ENCODE data around the gene BEND5. TPM values are rescaled to one million over a fixed set of nuclear protein-coding genes. Genes with fewer than 3 reads are reported as not detected.

The BEND5 gene
- total RNA-seq, 1 donor from 2014 or later = 1.7 TPM

DNA sequence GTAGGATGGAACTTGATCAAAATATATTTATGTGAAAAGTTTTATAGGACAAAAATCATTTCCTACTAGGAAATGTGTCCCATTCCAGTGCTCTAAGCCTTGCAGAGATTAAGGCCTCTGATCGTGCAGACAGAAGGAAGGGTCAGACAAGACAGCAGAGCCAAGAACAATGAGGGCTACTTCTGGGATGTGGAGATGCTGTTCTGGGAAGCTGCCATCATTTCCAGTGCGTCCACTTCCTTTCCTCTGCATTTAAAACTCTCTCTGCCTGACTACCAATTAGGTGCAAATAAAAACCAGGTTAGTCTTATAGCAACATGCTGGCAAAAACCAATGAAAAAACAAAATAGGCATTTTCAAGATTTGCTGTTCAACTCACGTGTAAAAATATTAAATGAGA lies 36.1 kb downstream of the BEND5 start:
- no peak for DNase-seq (ENCODE audit: extremely low spot score, unreplicated experiment)
- no peaks in the 10 kb centered on the region for H3K36me3 Mint-ChIP-seq (ENCODE audit: unreplicated experiment)
- H3K27ac Mint-ChIP-seq (ENCODE audit: unreplicated experiment) = no peak overlapping the region
- H3K4me1 Mint-ChIP-seq (ENCODE audit: unreplicated experiment) = no peaks in the 10 kb centered on the region
- H3K4me3 Mint-ChIP-seq (ENCODE audit: unreplicated experiment) = no peak overlapping the region
- TF ChIP-seq, protein P1, sequence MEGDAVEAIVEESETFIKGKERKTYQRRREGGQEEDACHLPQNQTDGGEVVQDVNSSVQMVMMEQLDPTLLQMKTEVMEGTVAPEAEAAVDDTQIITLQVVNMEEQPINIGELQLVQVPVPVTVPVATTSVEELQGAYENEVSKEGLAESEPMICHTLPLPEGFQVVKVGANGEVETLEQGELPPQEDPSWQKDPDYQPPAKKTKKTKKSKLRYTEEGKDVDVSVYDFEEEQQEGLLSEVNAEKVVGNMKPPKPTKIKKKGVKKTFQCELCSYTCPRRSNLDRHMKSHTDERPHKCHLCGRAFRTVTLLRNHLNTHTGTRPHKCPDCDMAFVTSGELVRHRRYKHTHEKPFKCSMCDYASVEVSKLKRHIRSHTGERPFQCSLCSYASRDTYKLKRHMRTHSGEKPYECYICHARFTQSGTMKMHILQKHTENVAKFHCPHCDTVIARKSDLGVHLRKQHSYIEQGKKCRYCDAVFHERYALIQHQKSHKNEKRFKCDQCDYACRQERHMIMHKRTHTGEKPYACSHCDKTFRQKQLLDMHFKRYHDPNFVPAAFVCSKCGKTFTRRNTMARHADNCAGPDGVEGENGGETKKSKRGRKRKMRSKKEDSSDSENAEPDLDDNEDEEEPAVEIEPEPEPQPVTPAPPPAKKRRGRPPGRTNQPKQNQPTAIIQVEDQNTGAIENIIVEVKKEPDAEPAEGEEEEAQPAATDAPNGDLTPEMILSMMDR (IDR thresholded peaks at IDR 0.05) = no peak
- H3K9me3 Mint-ChIP-seq (ENCODE audit: unreplicated experiment) = peaks cover 5% of the 10 kb centered on the region
- no peaks in the 10 kb centered on the region for H3K27me3 Mint-ChIP-seq (ENCODE audit: unreplicated experiment)

DNA sequence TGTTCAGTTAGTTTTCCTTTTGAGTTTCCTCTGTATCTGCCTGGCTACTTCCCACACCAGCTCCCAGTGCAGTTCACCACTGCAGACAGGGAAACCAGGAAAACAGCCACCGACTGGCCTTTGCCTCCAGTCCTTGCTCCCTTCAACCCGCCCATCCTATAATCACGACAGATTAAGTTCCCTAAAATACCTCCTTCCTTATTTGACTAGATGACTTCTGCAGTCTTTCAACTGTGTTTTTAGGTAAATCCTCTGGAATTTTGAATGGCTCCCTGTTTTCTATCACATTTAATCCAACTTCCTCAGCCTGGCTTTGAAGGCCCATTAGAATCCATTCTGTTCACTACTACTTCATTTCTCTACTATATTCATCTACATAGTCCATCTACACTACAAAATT lies 37.6 kb downstream of the BEND5 start:
- TF ChIP-seq, protein P1 (IDR thresholded peaks at IDR 0.05) = no peak
- DNase-seq (ENCODE audit: extremely low spot score, unreplicated experiment) = no peak
- H3K4me3 Mint-ChIP-seq (ENCODE audit: unreplicated experiment) = no peak overlapping the region
- H3K27me3 Mint-ChIP-seq (ENCODE audit: unreplicated experiment) = no peaks in the 10 kb centered on the region
- H3K4me1 Mint-ChIP-seq (ENCODE audit: unreplicated experiment) = no peaks in the 10 kb centered on the region
- H3K27ac Mint-ChIP-seq (ENCODE audit: unreplicated experiment) = no peak overlapping the region
- no peaks in the 10 kb centered on the region for H3K9me3 Mint-ChIP-seq (ENCODE audit: unreplicated experiment)
- no peaks in the 10 kb centered on the region for H3K36me3 Mint-ChIP-seq (ENCODE audit: unreplicated experiment)

DNA sequence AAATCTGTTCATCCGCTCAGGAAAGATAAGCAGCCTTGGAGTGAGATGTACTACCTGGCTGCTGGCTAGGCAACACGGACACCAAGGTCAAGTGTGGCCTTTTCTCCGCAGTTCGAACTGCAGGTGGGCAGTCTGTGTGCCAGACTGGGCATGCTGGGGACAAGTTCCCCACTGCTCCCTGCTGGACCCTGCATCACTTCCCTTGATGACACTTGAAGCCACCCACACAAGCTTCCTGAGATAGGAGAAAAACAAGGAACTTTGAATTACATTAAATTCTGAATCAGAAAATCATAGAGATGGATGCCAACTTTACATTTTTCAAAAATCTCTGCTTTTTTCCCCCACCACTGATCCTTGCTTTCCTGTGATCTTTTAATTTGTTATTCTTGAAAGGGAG lies 38.3 kb downstream of the BEND5 start:
- TF ChIP-seq, protein P1 (IDR thresholded peaks at IDR 0.05) = no peak
- Mint-ChIP-seq H3K4me1 (ENCODE audit: unreplicated experiment) (no peaks in the 10 kb centered on the region), H3K4me3 (ENCODE audit: unreplicated experiment) (no peak overlapping the region), H3K9me3 (ENCODE audit: unreplicated experiment) (no peaks in the 10 kb centered on the region), H3K27ac (ENCODE audit: unreplicated experiment) (no peak overlapping the region), H3K27me3 (ENCODE audit: unreplicated experiment) (no peaks in the 10 kb centered on the region), H3K36me3 (ENCODE audit: unreplicated experiment) (no peaks in the 10 kb centered on the region)
- DNase-seq (ENCODE audit: extremely low spot score, unreplicated experiment) = no peak

DNA sequence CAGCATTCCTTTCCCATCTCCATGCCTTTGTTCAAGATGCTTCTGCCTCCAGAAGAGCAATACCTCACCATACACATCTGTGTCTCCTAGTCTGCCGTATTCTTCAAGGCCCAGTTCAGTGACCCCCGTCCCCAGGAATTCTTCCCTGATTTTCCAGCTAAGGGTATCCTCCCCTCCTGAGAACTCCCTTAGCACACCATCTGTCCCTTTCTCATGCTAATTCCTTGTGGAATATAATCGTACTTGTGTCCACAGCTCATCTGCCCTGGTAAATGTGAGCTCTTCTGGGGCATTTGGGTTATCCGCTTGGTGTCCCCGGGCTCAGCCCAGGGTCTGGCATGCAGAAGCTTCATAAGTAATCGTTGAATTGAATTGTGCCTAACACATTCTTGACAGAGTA lies 40.9 kb downstream of the BEND5 start:
- no peaks in the 10 kb centered on the region for H3K9me3 Mint-ChIP-seq (ENCODE audit: unreplicated experiment)
- H3K27ac Mint-ChIP-seq (ENCODE audit: unreplicated experiment) = no peak overlapping the region
- no peak for DNase-seq (ENCODE audit: extremely low spot score, unreplicated experiment)
- TF ChIP-seq, protein P1 (IDR thresholded peaks at IDR 0.05) = no peak
- no peak overlapping the region for H3K4me3 Mint-ChIP-seq (ENCODE audit: unreplicated experiment)
- H3K27me3 Mint-ChIP-seq (ENCODE audit: unreplicated experiment) = no peaks in the 10 kb centered on the region
- H3K36me3 Mint-ChIP-seq (ENCODE audit: unreplicated experiment) = no peaks in the 10 kb centered on the region
- H3K4me1 Mint-ChIP-seq (ENCODE audit: unreplicated experiment) = no peaks in the 10 kb centered on the region

DNA sequence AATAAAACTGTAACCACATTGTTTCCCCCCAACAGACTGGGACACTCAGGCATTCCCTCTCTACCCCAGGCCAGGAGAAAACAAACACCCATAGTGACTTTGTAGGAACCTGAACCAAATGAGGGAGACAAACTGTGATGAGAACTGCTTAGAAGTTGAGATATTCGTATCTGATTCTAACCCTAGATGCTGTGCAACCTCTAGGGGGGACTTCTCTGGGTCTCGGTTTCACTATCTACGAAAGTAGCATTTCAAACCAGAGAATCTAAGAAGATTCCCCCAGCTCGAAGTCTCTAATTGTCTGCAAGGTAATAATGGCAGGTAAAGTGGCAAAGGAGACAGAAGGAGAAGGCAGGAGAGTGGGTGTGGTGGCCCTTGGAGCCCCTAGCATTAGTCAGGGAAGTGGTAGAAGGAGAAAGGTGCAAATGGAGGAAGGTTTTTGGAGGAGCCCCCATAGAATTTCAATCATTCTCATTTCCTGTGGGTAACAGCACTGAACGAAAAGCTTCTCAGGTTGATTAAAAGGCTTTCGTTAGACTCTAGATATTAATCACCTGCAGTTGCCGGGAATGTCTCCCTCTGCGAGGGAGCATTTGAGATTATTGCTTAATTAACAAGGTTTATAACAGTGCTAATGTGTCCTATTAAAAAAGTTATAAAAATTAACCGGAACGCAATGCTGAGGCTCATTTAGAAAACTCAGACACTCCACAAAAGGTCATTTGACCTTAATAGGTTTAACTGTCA lies 46.4 kb downstream of the BEND5 start:
- H3K36me3 Mint-ChIP-seq (ENCODE audit: unreplicated experiment) = no peaks in the 10 kb centered on the region
- H3K27me3 Mint-ChIP-seq (ENCODE audit: unreplicated experiment) = no peaks in the 10 kb centered on the region
- TF ChIP-seq, protein P1 (IDR thresholded peaks at IDR 0.05) = no peak
- H3K9me3 Mint-ChIP-seq (ENCODE audit: unreplicated experiment) = no peaks in the 10 kb centered on the region
- DNase-seq (ENCODE audit: extremely low spot score, unreplicated experiment) = no peak
- H3K27ac Mint-ChIP-seq (ENCODE audit: unreplicated experiment) = no peak overlapping the region
- no peaks in the 10 kb centered on the region for H3K4me1 Mint-ChIP-seq (ENCODE audit: unreplicated experiment)
- no peak overlapping the region for H3K4me3 Mint-ChIP-seq (ENCODE audit: unreplicated experiment)
